ENCODE measurements around the gene RALGAPA2.
A peak's percentile ranks its signal among the peaks of the same experiment; 100 is the strongest.

Gene RALGAPA2

DNA sequence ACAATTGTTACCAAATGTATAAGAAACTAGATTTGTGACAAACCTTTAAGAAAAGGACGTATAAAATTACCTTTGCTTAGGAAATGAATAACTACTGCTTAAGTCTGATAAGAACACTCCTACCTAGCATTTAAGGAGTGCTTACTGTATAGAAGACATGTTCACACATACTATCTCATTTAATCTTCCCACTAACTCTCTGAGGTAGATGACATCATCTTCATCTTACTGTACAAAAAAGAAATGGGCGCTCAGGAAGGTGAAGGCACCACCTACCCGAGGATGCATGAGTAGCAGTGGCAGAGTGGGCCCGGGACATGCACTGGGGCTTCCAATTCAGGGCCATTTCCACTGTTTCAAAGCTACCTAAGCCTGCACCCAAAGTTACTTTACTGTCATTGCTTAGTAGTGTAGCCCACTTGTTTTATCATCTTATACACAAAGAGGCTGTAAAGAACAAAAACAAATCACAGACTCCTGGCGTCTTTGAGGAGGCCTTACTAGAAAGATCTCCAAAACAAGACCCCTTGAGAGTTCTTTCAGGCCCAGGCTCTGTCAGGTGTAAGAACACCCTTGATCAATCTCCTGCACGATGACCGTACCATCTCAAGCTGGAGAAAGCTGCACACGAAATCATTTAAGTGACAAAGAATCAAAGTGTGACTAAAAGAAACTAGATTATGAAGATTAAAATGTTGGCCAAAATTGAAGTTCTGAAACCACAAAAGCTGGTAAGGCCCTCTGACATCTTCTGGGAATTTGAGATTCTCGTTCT is 216.5 kb downstream of the RALGAPA2 start:
- DNase-seq (ENCODE audit: low read depth) = no peak

- DNase-seq (ENCODE audit: low read depth) = no peak
These were observed 218.7 kb downstream of the RALGAPA2 start for GRCh38 chr20:20493701-20494100.

- DNase-seq (ENCODE audit: low read depth) = no peak
These were observed 219.7 kb downstream of the RALGAPA2 start for GRCh38 chr20:20492521-20493332.

GRCh38 chr20:20491784-20492264 is 220.6 kb downstream of the RALGAPA2 start:
- DNase-seq (ENCODE audit: low read depth) = no peak

DNA sequence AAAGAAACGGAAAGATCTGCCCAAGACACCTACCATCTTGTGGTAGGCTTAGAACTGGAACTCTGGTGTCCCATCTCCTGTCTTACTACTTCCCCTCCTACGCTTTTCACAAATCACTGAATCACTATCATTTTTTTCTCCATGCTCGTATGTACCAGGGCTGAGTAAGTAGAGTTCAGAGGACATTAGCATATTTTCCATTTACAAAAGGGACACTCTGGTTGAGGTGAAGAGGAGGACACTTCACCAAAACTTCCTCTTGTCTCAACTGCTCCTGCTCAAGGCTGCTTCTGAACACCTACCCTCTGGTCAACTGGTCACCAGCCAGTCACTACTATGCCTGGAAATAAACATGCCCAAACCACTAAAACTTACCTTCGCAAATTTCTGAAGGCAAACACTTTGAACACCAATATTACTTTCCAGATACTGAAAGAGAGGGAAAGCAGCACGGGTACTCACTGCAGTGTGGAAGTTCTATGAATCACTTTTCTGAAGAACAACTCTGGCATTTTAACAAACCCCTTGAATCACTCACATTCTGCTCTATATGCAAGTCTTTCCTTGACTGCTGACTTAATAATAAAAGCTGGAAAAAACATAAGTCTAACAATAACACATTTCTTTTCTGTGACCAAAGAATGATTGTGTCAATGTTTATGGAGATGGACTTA is 221.2 kb downstream of the RALGAPA2 start:
- peak; percentile 58 for DNase-seq (ENCODE audit: low read depth)

GRCh38 chr20:20490673-20491072 is 221.8 kb downstream of the RALGAPA2 start:
- DNase-seq (ENCODE audit: low read depth) = no peak

GRCh38 chr20:20489648-20490341 is 222.6 kb downstream of the RALGAPA2 start:
- peak; percentile 17 for DNase-seq (ENCODE audit: low read depth)

- DNase-seq (ENCODE audit: low read depth) = no peak
These were observed 223.4 kb downstream of the RALGAPA2 start for GRCh38 chr20:20489054-20489453.

DNA sequence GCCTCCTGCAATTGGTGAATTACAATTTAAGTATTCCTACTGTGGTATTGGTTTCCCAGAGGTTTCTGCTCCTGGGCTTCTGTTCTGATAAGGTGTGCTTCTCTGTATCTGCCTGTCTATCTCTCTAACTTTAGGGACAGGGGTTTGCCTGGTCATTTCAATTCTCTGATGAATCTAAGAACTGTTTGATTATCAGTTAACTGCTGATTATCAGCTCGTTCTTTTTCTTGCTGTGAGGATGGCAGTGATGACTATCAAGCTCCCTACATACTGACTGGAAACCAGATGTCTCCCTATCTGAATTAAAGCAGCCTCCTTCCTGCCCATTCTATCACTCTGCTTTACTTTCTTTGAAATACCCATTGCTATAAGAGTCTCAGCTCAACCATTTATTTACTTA is 224.1 kb downstream of the RALGAPA2 start:
- no peak for DNase-seq (ENCODE audit: low read depth)

GRCh38 chr20:20487811-20488210 is 224.6 kb downstream of the RALGAPA2 start:
- DNase-seq (ENCODE audit: low read depth) = peak; percentile 43

- no peak for DNase-seq (ENCODE audit: low read depth)
These were observed 229.1 kb downstream of the RALGAPA2 start for GRCh38 chr20:20483328-20483727.

- DNase-seq (ENCODE audit: low read depth) = no peak
These were observed 230.0 kb downstream of the RALGAPA2 start for GRCh38 chr20:20482453-20482852.

DNA sequence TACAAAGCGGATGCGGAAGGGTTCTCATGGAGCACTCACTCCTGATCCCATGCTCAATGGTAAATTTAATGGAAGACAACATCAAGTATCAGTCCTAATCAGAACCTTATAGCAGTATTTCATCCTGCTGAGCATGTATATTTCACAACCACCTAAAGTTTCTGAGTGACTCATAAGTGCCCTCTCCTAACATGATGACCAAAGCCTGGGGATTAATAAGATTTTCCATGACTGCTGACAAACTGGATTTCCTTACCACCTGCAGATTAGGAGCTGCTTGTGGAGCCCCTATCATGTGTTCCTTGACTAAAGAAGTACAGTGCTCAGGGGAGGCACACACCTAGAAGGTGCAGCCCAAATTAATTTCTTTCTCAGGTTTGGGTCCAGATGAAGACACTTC is 231.8 kb downstream of the RALGAPA2 start:
- peak; percentile 62 for DNase-seq (ENCODE audit: low read depth)

DNA sequence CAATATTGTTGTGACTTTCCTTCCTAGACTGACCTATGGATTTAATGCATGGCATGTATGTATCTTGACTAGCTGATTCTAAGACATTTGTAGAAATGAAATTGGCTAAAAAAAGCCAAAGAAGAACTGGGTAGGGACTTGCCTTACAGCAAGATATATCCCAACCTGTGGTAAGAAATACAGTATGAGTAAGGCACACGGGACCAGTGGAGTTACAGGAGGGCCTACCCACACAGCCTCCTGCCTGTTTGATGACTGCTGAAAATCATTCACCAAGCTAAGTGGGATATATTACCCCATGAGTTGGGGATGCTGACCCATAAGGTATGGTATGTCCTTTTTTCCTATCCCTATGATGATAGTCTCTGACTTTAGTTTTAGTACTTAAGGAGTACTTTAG is 232.3 kb downstream of the RALGAPA2 start:
- no peak for DNase-seq (ENCODE audit: low read depth)

DNA sequence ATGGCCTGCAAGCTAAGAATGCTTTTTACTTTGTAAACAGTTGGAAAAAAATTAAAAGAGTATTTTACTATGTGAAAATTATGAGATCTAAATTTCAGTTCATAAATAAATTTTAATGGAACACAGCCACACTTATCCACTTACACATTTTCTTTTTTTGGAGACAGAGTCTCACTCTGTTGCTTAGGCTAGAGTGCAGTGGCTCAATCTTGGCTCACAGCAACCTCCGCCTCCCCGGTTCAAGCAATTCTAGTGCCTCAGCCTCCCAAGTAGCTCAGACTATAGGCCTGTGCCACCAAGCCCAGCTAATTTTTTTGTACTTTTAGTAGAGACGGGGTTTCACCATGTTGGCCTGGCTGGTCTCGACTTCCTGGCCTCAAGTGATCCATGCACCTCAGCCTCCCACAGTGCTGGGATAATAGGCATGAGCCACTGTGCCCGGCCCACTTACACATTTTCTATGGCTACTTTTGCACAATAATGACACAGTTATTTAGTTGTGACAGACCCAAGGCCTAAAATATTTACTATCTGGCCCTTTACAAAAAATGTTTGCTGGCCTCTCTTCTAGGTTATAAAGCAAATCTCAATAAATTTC is 234.9 kb downstream of the RALGAPA2 start:
- no peak for DNase-seq (ENCODE audit: low read depth)

GRCh38 chr20:20476504-20476903 is 235.9 kb downstream of the RALGAPA2 start:
- no peak for DNase-seq (ENCODE audit: low read depth)

GRCh38 chr20:20473657-20474056 is 238.8 kb downstream of the RALGAPA2 start:
- DNase-seq (ENCODE audit: low read depth) = no peak

DNA sequence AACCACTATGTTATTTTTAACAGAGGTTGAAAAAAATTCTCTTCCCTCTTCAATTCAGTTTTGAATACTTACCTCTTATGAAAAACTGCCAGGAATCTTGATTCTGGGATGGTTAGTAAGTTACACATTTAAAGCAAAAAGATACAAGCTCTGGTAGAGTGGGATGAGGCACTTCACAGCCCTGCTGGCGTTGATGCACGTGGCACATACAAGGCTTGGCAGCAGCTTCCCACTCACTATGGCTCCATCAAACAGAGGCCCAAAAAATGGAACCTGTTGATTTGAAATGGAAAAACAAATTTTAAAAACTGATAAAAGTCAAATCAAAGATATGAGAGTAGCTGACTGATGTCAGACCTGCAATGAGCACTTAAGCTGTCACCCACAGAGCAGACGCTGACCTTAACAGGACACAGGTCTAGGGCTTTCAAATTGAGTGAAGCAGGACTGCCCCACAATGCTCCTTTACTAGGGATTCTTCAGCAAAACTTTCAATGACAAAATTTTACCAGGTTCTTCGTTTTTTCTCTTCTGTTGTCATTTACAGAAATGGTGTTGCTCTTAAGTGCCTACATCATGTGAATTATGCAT is 239.7 kb downstream of the RALGAPA2 start:
- DNase-seq (ENCODE audit: low read depth) = no peak

- DNase-seq (ENCODE audit: low read depth) = peak; percentile 76
These were observed 246.0 kb downstream of the RALGAPA2 start for GRCh38 chr20:20466341-20466879.

- peak; percentile 3 for DNase-seq (ENCODE audit: low read depth)
These were observed 247.2 kb downstream of the RALGAPA2 start for GRCh38 chr20:20465252-20465651.

- no peak for DNase-seq (ENCODE audit: low read depth)
These were observed 248.5 kb downstream of the RALGAPA2 start for GRCh38 chr20:20463933-20464374.

Data from EH (cell line).